Activated CD4-positive, alpha-beta T cell treated with anti-CD3 and anti-CD28 coated beads, Interleukin-2, amount 50 U/mL, for 24 hours (primary cell): Measurements from ENCODE around the gene EEFSEC.

Source experiments
- DNase-seq, 2 donors: peaks; one replicate each; pipeline ENCODE4 v3.0.0-alpha.2; 2020; ENCODE audit warnings: low read depth in 1 of 2, low spot score in 1 of 2

Gene EEFSEC

GRCh38 chr3:128435058-128435457 is 281.8 kb downstream of the EEFSEC start:
- DNase-seq = no peak

- DNase-seq = no peak
These were observed 282.3 kb downstream of the EEFSEC start for GRCh38 chr3:128435561-128435960.

GRCh38 chr3:128436214-128436613 is 282.9 kb downstream of the EEFSEC start:
- no peak for DNase-seq

- DNase-seq = no peak
These were observed 285.3 kb downstream of the EEFSEC start for GRCh38 chr3:128438488-128439072.

- DNase-seq = no peak
These were observed 285.9 kb downstream of the EEFSEC start for GRCh38 chr3:128439226-128439625.

- DNase-seq = no peak
These were observed 288.8 kb downstream of the EEFSEC start for GRCh38 chr3:128442070-128442469.

GRCh38 chr3:128442949-128443348 is 289.7 kb downstream of the EEFSEC start:
- no peak for DNase-seq

- DNase-seq = no peak
These were observed 290.5 kb downstream of the EEFSEC start for GRCh38 chr3:128443771-128444170.

GRCh38 chr3:128445357-128445756 is 292.1 kb downstream of the EEFSEC start:
- no peak for DNase-seq

- DNase-seq = no peak
These were observed 293.5 kb downstream of the EEFSEC start for GRCh38 chr3:128446821-128447220.

- peak; percentile 14 to 40 for DNase-seq
These were observed 294.3 kb downstream of the EEFSEC start for GRCh38 chr3:128447561-128448013.

GRCh38 chr3:128448491-128448890 is 295.2 kb downstream of the EEFSEC start:
- no peak for DNase-seq

GRCh38 chr3:128449111-128449638 is 295.9 kb downstream of the EEFSEC start:
- DNase-seq = no peak

- DNase-seq = no peak
These were observed 298.8 kb downstream of the EEFSEC start for GRCh38 chr3:128452120-128452519.

GRCh38 chr3:128452678-128453275 is 299.5 kb downstream of the EEFSEC start:
- no peak for DNase-seq

GRCh38 chr3:128453501-128454309 is 300.4 kb downstream of the EEFSEC start:
- no peak for DNase-seq

- no peak for DNase-seq
These were observed 301.0 kb downstream of the EEFSEC start for GRCh38 chr3:128454310-128454618.

- no peak for DNase-seq
These were observed 301.8 kb downstream of the EEFSEC start for GRCh38 chr3:128455116-128455515.

- no peak for DNase-seq
These were observed 302.8 kb downstream of the EEFSEC start for GRCh38 chr3:128455786-128456748.

GRCh38 chr3:128456776-128457715 is 303.8 kb downstream of the EEFSEC start:
- no peak for DNase-seq
